Upper lobe of left lung (tissue), 6 donors: Measurements from ENCODE around the gene LCN9. TPM values are rescaled to one million over a fixed set of nuclear protein-coding genes. Genes with fewer than 3 reads are reported as not detected.

Source experiments
- ATAC-seq, 2 donors: fragments of 200-7000 bp; cut with Tn5 transposase; one replicate each; pipeline ENCODE4 v1.9.1; 2022; ENCODE audit warnings: mild to moderate bottlenecking in 2 of 2, moderate library complexity in 2 of 2; ENCODE audit not compliant: low FRiP score in 2 of 2
- DNase-seq, 2 donors: peaks; one replicate each; pipeline ENCODE4 v3.0.0-alpha.2; 2019 to 2020
- H3K27ac ChIP-seq, 4 donors: fragments of 200-600 bp; sonication (generic); one replicate each; pipeline ENCODE4 v1.5.1; 2016 to 2019
- H3K27me3 ChIP-seq, 4 donors: fragments of 200-600 bp; sonication (generic); one replicate each; pipeline ENCODE4 v1.5.1; 2017 to 2019
- H3K36me3 ChIP-seq, 4 donors: fragments of 200-600 bp; sonication (generic); one replicate each; pipeline ENCODE4 v1.5.1; 2016 to 2019
- H3K4me1 ChIP-seq, 4 donors: fragments of 200-600 bp; sonication (generic); one replicate each; pipeline ENCODE4 v1.5.1; 2018 to 2019
- H3K4me3 ChIP-seq, 4 donors: fragments of 200-600 bp; sonication (generic); one replicate each; pipeline ENCODE4 v1.5.1; 2017 to 2019; ENCODE audit warnings: mild to moderate bottlenecking in 2 of 4, moderate library complexity in 1 of 4
- H3K9me3 ChIP-seq, 4 donors: fragments of 200-600 bp; sonication (generic); one replicate each; pipeline ENCODE4 v1.5.1; 2018 to 2019
- EP300 ChIP-seq, 4 donors: sonication (generic); formaldehyde crosslinking; IDR thresholded peaks; one replicate each; pipeline ENCODE4 v1.5.1; 2017; ENCODE audit warnings: antibody characterized with exemption in 4 of 4, control low read depth in 2 of 4
- POLR2A ChIP-seq, 4 donors: fragments of 450-650 bp; IDR thresholded peaks; one replicate each; pipeline ENCODE4 v1.5.1; 2016 to 2017; ENCODE audit warnings: antibody characterized with exemption in 4 of 4, mild to moderate bottlenecking in 2 of 4
- POLR2AphosphoS5 ChIP-seq, 2 donors: sonication (generic); formaldehyde crosslinking; IDR thresholded peaks; one replicate each; pipeline ENCODE4 v1.5.1; 2017; ENCODE audit warnings: antibody characterized with exemption in 2 of 2
- WGBS, 2 donors: methylation state at CpG; one replicate each; pipeline ENCODE4 v1.1.5; 2017 to 2018; 5-methylcytosine and 5-hydroxymethylcytosine counted together
- total RNA-seq, 6 donors: library from RNA; depleted of rRNA in 4 of 6; stranded (reverse); fragments of >200 nt in 4 of 6; gene quantifications; one replicate each; pipeline versions ENCODE4 v1.1.0 to v1.2.1, GENCODE V29; 2016 to 2021
- TF ChIP-seq, protein P1 (sequence below), 6 experiments: fragments of 450-650 bp in 4 of 6; fragments of 200-600 bp in 2 of 6; sonication (generic) in 2 of 6; IDR thresholded peaks; one replicate each; pipeline ENCODE4 v1.5.1; 2016 to 2019; ENCODE audit warnings: antibody characterized with exemption in 6 of 6
- donor health status: DM: no; HTN: no; CAD: no; lungs with moderate emphysema.
- donor health status: DM: no; HTN: yes; CAD: no; lungs with severe emphysema.

The LCN9 gene
- total RNA-seq, 6 donors from 2014 or later: not detected

DNA sequence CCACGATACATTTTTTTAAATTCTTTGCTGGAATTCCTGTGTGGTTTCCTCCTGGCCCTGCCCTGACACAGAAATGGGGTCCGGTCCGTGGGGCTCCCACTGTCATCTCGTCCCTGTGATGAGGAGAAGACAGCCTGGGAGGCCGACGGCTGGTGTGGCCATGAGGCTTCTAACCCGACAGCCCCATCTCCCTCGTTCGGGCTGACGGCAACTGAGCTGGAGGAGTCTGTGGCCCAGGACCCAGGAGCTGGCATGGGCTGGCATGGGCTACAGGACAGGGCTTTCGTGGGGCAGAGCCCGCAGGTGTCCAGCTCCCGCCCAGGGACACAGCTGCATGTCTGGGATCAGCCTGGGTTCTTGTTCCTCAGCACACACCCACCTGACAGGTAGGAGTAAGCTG is 13.8 kb downstream of the LCN9 start:
- no peak for ATAC-seq
- WGBS, 2 donors: 85 to 91% methylated on average over 6 to 13 of the region's 13 CpGs
- no peaks in the 10 kb centered on the region for H3K36me3 ChIP-seq
- no peak overlapping the region for H3K27ac ChIP-seq
- no peaks in the 10 kb centered on the region for H3K27me3 ChIP-seq
- no peaks in the 10 kb centered on the region for H3K4me1 ChIP-seq
- no peak overlapping the region for H3K4me3 ChIP-seq
- no peaks in the 10 kb centered on the region for H3K9me3 ChIP-seq
- DNase-seq: peak in 1 of 2 donors; percentile 44
- no peak for TF ChIP-seq POLR2A (IDR thresholded peaks at IDR 0.05)
- no peak for TF ChIP-seq EP300 (IDR thresholded peaks at IDR 0.05)
- TF ChIP-seq, protein P1, sequence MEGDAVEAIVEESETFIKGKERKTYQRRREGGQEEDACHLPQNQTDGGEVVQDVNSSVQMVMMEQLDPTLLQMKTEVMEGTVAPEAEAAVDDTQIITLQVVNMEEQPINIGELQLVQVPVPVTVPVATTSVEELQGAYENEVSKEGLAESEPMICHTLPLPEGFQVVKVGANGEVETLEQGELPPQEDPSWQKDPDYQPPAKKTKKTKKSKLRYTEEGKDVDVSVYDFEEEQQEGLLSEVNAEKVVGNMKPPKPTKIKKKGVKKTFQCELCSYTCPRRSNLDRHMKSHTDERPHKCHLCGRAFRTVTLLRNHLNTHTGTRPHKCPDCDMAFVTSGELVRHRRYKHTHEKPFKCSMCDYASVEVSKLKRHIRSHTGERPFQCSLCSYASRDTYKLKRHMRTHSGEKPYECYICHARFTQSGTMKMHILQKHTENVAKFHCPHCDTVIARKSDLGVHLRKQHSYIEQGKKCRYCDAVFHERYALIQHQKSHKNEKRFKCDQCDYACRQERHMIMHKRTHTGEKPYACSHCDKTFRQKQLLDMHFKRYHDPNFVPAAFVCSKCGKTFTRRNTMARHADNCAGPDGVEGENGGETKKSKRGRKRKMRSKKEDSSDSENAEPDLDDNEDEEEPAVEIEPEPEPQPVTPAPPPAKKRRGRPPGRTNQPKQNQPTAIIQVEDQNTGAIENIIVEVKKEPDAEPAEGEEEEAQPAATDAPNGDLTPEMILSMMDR (IDR thresholded peaks at IDR 0.05): no peak
- TF ChIP-seq POLR2AphosphoS5 (IDR thresholded peaks at IDR 0.05): no peak

DNA sequence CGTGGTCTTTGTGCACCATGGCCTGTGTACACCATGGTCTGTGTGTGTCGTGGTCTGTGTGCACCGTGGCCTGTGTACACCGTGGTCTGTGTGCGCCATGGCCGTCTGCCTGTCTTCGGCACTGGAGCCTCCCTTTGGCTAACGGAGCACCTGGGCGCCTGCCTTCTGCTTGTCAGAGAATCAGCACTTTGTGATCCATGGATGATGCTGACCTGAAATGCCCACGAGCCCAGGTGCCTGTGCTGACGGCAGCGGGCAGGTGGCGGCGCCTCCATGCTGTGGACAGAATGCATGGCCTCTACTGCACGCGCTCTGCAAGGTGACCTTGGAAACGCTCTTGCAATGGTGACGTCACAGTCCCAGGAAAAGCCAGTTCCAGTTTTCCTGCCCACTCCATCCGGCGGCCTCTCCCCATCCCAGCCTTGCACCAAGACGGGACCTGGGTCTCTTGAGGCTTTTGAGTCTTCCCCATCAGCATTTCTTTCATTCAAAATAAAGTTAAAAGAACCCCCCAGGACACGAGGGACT is 14.6 kb downstream of the LCN9 start:
- 80 to 82% methylated on average over 11 to 22 of the region's 22 CpGs for WGBS, 2 donors
- TF ChIP-seq, protein P1 (IDR thresholded peaks at IDR 0.05): no peak
- TF ChIP-seq POLR2A (IDR thresholded peaks at IDR 0.05): no peak
- no peak for TF ChIP-seq EP300 (IDR thresholded peaks at IDR 0.05)
- no peak for TF ChIP-seq POLR2AphosphoS5 (IDR thresholded peaks at IDR 0.05)
- Histone ChIP-seq H3K27me3 (no peaks in the 10 kb centered on the region), H3K36me3 (no peaks in the 10 kb centered on the region), H3K9me3 (no peaks in the 10 kb centered on the region), H3K4me3 (no peak overlapping the region), H3K4me1 (no peaks in the 10 kb centered on the region), H3K27ac (no peak overlapping the region)
- DNase-seq (peak in 1 of 2 donors; percentile 56), ATAC-seq (no peak)

DNA sequence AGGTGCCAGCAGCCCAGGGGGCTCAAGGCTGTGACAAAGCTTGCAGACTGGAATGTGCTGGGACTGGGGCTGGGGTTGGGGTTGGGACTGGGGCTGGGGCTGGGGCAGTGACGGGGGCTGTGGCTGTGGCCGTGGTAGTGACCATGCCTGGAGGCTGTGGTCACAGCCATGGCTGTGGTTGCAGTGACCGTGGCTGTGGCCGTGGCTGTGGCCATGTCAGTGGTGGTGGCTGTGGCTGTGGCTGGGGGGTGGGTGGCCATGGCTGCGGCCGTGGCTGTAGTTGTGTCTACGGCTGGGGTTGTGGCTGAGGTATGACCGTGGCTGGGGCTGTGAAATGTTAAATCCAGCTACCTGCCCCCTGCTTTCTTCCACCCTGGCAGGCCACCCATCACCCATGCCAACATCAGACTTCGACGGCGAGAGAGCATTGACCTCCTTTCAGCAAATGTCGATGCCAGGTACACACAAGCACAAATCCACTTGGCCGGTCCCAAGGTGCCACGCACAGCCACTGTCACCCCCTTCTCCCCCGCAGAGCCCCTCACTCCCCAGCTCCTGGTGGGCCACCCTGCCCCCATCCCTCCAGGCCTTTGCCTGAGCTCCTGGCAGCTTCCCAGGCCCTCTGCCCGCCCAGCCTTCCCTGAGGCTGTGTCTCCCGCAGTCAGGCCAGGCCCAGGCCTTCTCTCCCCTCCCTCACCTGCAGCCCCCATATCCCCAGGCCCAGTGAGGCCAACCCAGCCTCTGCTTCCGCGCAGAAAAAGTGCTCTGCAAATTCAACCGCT is 15.3 kb downstream of the LCN9 start:
- H3K4me3 ChIP-seq: no peak overlapping the region
- DNase-seq: peak in 1 of 2 donors; percentile 64
- H3K27ac ChIP-seq: no peak overlapping the region
- WGBS, 2 donors: 87 to 89% methylated on average over 15 to 19 of the region's 20 CpGs
- H3K9me3 ChIP-seq: no peaks in the 10 kb centered on the region
- ATAC-seq: no peak
- no peaks in the 10 kb centered on the region for H3K36me3 ChIP-seq
- no peak for TF ChIP-seq EP300 (IDR thresholded peaks at IDR 0.05)
- no peak for TF ChIP-seq POLR2AphosphoS5 (IDR thresholded peaks at IDR 0.05)
- TF ChIP-seq, protein P1 (IDR thresholded peaks at IDR 0.05): no peak
- no peaks in the 10 kb centered on the region for H3K4me1 ChIP-seq
- H3K27me3 ChIP-seq: no peaks in the 10 kb centered on the region

DNA sequence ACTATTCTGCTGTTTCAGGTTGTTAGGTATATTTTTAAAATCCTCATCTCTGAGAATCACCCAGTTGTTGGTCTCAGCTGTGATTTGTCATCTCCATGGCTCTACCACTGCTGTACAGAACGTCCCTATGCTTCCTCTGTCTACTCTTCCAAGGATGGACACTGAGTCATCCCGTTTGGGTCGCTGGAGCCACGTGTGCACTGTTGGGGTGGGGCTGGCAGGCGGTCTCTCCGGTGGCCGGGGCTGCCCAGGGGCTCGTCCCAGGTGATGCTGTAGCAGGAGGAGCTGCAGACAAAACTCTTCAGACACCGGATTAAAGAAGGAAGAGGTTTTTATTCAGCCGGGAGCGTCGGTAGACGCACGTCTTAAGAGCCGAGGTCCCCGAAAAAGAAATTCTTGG is 16.9 kb downstream of the LCN9 start:
- Histone ChIP-seq H3K27me3 (no peaks in the 10 kb centered on the region), H3K9me3 (no peaks in the 10 kb centered on the region), H3K4me1 (no peaks in the 10 kb centered on the region), H3K27ac (no peak overlapping the region), H3K36me3 (no peaks in the 10 kb centered on the region), H3K4me3 (no peak overlapping the region)
- TF ChIP-seq POLR2AphosphoS5 (IDR thresholded peaks at IDR 0.05) (no peak), POLR2A (IDR thresholded peaks at IDR 0.05) (no peak), EP300 (IDR thresholded peaks at IDR 0.05) (no peak)
- TF ChIP-seq, protein P1 (IDR thresholded peaks at IDR 0.05): no peak
- 51 to 60% methylated on average over 15 of the region's 16 CpGs for WGBS, 2 donors
- DNase-seq (peak in 1 of 2 donors; percentile 58), ATAC-seq (no peak)
